ENCODE results near the gene DDI2.

DNA sequence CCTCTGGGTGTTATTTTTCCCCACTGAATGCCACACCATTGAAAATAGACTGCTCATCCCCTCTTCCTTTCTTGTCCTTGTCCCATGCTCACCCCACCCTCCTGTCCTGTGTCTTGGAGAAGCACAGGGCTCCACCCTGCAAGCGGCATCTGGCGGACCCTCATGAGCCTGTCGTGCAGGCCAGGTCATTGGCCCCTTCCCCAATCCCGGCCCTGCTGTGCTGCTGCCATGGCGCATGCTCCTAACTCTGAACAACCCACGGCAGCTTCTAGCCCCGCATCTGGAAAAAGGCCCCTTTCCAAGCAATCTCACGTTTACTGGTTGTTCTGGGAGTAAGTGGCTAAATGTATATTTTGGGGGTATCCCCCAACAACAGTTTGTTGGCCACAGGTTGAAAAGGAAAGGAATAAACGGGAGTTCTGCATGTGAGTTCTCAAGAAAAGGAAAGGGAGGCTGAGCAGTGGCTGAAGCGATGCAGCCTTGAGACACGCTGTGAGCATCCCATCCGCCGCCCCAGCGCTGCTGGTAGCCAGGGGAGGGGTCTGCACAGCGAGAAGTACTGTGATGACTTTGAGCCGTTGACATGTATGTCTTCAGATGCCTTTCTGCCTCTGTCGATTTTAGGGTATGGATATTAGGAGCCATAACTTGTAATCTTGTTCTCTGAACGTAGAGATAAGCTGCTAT is 48.7 kb upstream of the DDI2 start:
- TF ChIP-seq MYB (IDR thresholded peaks at IDR 0.05; ENCODE audit: borderline replicate concordance, low read depth, low read length) (no peak), EZH2 (IDR thresholded peaks at IDR 0.05; ENCODE audit: borderline replicate concordance, control insufficient read depth, low read depth, low read length) (no peak), MAX (IDR thresholded peaks at IDR 0.05; ENCODE audit: low read depth, low read length) (no peak), RAD21 (IDR thresholded peaks at IDR 0.05; ENCODE audit: insufficient read depth, low read depth, low read length) (no peak), POLR2A (IDR thresholded peaks at IDR 0.05; ENCODE audit: low read depth, low read length) (no peak), MEF2A (IDR thresholded peaks at IDR 0.05; ENCODE audit: insufficient read depth, low read depth, low read length) (no peak), ZBED1 (IDR thresholded peaks at IDR 0.05; ENCODE audit: borderline replicate concordance) (no peak), POLR2AphosphoS5 (IDR thresholded peaks at IDR 0.05; ENCODE audit: low read length) (no peak)
- TF ChIP-seq, protein P1, sequence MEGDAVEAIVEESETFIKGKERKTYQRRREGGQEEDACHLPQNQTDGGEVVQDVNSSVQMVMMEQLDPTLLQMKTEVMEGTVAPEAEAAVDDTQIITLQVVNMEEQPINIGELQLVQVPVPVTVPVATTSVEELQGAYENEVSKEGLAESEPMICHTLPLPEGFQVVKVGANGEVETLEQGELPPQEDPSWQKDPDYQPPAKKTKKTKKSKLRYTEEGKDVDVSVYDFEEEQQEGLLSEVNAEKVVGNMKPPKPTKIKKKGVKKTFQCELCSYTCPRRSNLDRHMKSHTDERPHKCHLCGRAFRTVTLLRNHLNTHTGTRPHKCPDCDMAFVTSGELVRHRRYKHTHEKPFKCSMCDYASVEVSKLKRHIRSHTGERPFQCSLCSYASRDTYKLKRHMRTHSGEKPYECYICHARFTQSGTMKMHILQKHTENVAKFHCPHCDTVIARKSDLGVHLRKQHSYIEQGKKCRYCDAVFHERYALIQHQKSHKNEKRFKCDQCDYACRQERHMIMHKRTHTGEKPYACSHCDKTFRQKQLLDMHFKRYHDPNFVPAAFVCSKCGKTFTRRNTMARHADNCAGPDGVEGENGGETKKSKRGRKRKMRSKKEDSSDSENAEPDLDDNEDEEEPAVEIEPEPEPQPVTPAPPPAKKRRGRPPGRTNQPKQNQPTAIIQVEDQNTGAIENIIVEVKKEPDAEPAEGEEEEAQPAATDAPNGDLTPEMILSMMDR (IDR thresholded peaks at IDR 0.05 in 2 of 3, conservative IDR thresholded peaks at IDR 0.05 in 1 of 3; ENCODE audit: control insufficient read depth in 2 of 3, extremely low read depth in 1 of 3, insufficient read depth in 1 of 3, low read depth in 3 of 3, low read length in 3 of 3), result no peak
- TF ChIP-seq, protein P2, sequence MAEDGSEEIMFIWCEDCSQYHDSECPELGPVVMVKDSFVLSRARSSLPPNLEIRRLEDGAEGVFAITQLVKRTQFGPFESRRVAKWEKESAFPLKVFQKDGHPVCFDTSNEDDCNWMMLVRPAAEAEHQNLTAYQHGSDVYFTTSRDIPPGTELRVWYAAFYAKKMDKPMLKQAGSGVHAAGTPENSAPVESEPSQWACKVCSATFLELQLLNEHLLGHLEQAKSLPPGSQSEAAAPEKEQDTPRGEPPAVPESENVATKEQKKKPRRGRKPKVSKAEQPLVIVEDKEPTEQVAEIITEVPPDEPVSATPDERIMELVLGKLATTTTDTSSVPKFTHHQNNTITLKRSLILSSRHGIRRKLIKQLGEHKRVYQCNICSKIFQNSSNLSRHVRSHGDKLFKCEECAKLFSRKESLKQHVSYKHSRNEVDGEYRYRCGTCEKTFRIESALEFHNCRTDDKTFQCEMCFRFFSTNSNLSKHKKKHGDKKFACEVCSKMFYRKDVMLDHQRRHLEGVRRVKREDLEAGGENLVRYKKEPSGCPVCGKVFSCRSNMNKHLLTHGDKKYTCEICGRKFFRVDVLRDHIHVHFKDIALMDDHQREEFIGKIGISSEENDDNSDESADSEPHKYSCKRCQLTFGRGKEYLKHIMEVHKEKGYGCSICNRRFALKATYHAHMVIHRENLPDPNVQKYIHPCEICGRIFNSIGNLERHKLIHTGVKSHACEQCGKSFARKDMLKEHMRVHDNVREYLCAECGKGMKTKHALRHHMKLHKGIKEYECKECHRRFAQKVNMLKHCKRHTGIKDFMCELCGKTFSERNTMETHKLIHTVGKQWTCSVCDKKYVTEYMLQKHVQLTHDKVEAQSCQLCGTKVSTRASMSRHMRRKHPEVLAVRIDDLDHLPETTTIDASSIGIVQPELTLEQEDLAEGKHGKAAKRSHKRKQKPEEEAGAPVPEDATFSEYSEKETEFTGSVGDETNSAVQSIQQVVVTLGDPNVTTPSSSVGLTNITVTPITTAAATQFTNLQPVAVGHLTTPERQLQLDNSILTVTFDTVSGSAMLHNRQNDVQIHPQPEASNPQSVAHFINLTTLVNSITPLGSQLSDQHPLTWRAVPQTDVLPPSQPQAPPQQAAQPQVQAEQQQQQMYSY (CRISPR knock-in tag; IDR thresholded peaks at IDR 0.05), result no peak
- TF ChIP-seq, protein P3, sequence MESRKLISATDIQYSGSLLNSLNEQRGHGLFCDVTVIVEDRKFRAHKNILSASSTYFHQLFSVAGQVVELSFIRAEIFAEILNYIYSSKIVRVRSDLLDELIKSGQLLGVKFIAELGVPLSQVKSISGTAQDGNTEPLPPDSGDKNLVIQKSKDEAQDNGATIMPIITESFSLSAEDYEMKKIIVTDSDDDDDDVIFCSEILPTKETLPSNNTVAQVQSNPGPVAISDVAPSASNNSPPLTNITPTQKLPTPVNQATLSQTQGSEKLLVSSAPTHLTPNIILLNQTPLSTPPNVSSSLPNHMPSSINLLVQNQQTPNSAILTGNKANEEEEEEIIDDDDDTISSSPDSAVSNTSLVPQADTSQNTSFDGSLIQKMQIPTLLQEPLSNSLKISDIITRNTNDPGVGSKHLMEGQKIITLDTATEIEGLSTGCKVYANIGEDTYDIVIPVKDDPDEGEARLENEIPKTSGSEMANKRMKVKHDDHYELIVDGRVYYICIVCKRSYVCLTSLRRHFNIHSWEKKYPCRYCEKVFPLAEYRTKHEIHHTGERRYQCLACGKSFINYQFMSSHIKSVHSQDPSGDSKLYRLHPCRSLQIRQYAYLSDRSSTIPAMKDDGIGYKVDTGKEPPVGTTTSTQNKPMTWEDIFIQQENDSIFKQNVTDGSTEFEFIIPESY (IDR thresholded peaks at IDR 0.05), result no peak

Data from GM12878 (cell line).